HG03575 (cell line): ENCODE results near the gene METTL25.

Experiments used
- ATAC-seq: cut with Tn5 transposase; IDR thresholded peaks from one replicate; pipeline ENCODE4 v1.9.1; 2021; ENCODE audit not compliant: unreplicated experiment, insufficient number of reproducible peaks, low FRiP score; ENCODE audit errors: extremely low read depth

Gene METTL25

GRCh38 chr12:82398879-82399278, 40.5 kb downstream of the METTL25 start:
- no peak for ATAC-seq

GRCh38 chr12:82400819-82401218, 42.5 kb downstream of the METTL25 start:
- no peak for ATAC-seq

GRCh38 chr12:82406651-82407050, 48.3 kb downstream of the METTL25 start:
- no peak for ATAC-seq

GRCh38 chr12:82407481-82407880, 49.2 kb downstream of the METTL25 start:
- ATAC-seq, result no peak

GRCh38 chr12:82408844-82409243, 50.5 kb downstream of the METTL25 start:
- ATAC-seq, result no peak

GRCh38 chr12:82411546-82412230, 53.4 kb downstream of the METTL25 start:
- ATAC-seq, result no peak

- no peak for ATAC-seq
These were observed 53.9 kb downstream of the METTL25 start for GRCh38 chr12:82412246-82412645.

GRCh38 chr12:82414044-82414443, 55.7 kb downstream of the METTL25 start:
- ATAC-seq, result no peak

- ATAC-seq, result no peak
These were observed 56.6 kb downstream of the METTL25 start for GRCh38 chr12:82414926-82415325.

GRCh38 chr12:82415402-82415801, 57.1 kb downstream of the METTL25 start:
- no peak for ATAC-seq

GRCh38 chr12:82425241-82425640, 66.9 kb downstream of the METTL25 start:
- ATAC-seq, result no peak

- no peak for ATAC-seq
These were observed 67.8 kb downstream of the METTL25 start for GRCh38 chr12:82426081-82426480.

GRCh38 chr12:82426586-82426985, 68.3 kb downstream of the METTL25 start:
- ATAC-seq, result no peak

GRCh38 chr12:82430541-82431145, 72.3 kb downstream of the METTL25 start:
- ATAC-seq, result no peak

GRCh38 chr12:82434392-82434911, 76.1 kb downstream of the METTL25 start:
- ATAC-seq, result no peak

GRCh38 chr12:82436354-82436753, 78.0 kb downstream of the METTL25 start:
- no peak for ATAC-seq

- ATAC-seq, result peak; percentile 24
These were observed 79.4 kb downstream of the METTL25 start for GRCh38 chr12:82437744-82438143.

GRCh38 chr12:82438356-82438755, 80.0 kb downstream of the METTL25 start:
- ATAC-seq, result peak; percentile 72

- ATAC-seq, result no peak
These were observed 82.6 kb downstream of the METTL25 start for GRCh38 chr12:82440885-82441284.

- ATAC-seq, result no peak
These were observed 90.7 kb downstream of the METTL25 start for GRCh38 chr12:82448911-82449578.
